NCI-H82 (cell line): ENCODE results near the gene ZDHHC20.

Experiments
- DNase-seq: peaks from one replicate; lab custom pipeline; 2025; lab: John Stamatoyannopoulos, UW

The ZDHHC20 gene

GRCh38 chr13:21458813-21459701, at the start of gene ZDHHC20:
Gene ZDHHC20 (minus strand): TSS chr13:21459303. CDS start chr13:21459171, 132 bp downstream.
- peak; percentile 91 for DNase-seq

GRCh38 chr13:21504379-21504778, 45.3 kb upstream of the ZDHHC20 start:
- DNase-seq = no peak

- DNase-seq = peak; percentile 22
Observed at GRCh38 chr13:21501686-21502085, 42.6 kb upstream of the ZDHHC20 start.

- DNase-seq = no peak
Observed at GRCh38 chr13:21486322-21486721, 27.2 kb upstream of the ZDHHC20 start.

- no peak for DNase-seq
Observed at GRCh38 chr13:21483748-21484147, 24.6 kb upstream of the ZDHHC20 start.

- peak; percentile 47 for DNase-seq
Observed at GRCh38 chr13:21481359-21481758, 22.3 kb upstream of the ZDHHC20 start.

GRCh38 chr13:21478881-21479808, 20.0 kb upstream of the ZDHHC20 start:
- DNase-seq = peak; percentile 88

- peak; percentile 89 for DNase-seq
Observed at GRCh38 chr13:21476893-21477472, 17.9 kb upstream of the ZDHHC20 start.

- DNase-seq = no peak
Observed at GRCh38 chr13:21475115-21475514, 16.0 kb upstream of the ZDHHC20 start.

- DNase-seq = no peak
Observed at GRCh38 chr13:21470785-21471184, 11.7 kb upstream of the ZDHHC20 start.

- DNase-seq = no peak
Observed at GRCh38 chr13:21466527-21466926, 7.4 kb upstream of the ZDHHC20 start.

- DNase-seq = no peak
Observed at GRCh38 chr13:21465710-21466160, 6.6 kb upstream of the ZDHHC20 start.

- DNase-seq = no peak
Observed at GRCh38 chr13:21463424-21463823, 4.3 kb upstream of the ZDHHC20 start.

GRCh38 chr13:21461131-21461530, 2.0 kb upstream of the ZDHHC20 start:
- DNase-seq = no peak

GRCh38 chr13:21458451-21458812, 671 bp downstream of the ZDHHC20 start:
- peak; percentile 71 for DNase-seq

GRCh38 chr13:21453387-21454081, 5.6 kb downstream of the ZDHHC20 start:
- DNase-seq = no peak

- DNase-seq = no peak
Observed at GRCh38 chr13:21450936-21451335, 8.2 kb downstream of the ZDHHC20 start.

- no peak for DNase-seq
Observed at GRCh38 chr13:21446656-21447055, 12.4 kb downstream of the ZDHHC20 start.

- no peak for DNase-seq
Observed at GRCh38 chr13:21445759-21446158, 13.3 kb downstream of the ZDHHC20 start.

- DNase-seq = no peak
Observed at GRCh38 chr13:21443171-21443570, 15.9 kb downstream of the ZDHHC20 start.

GRCh38 chr13:21436582-21436981, 22.5 kb downstream of the ZDHHC20 start:
- DNase-seq = no peak

GRCh38 chr13:21435687-21436151, 23.4 kb downstream of the ZDHHC20 start:
- no peak for DNase-seq
